GM12878 (cell line): Measurements from ENCODE around the gene HOGA1. TPM values are rescaled to one million over a fixed set of nuclear protein-coding genes. Genes with fewer than 3 reads are reported as not detected.

Experiments
- ATAC-seq: fragments of 200-7000 bp; cut with Tn5 transposase; 3 replicates; pipeline ENCODE4 v1.9.1; 2020; ENCODE audit warnings: mild to moderate bottlenecking, moderate library complexity
- BruUV-seq: library from RNA; stranded (reverse); fragments of 400-500 nt; replicated peaks from 2 replicates; lab custom pipeline; 2021; lab: Mats Ljungman, UMichigan
- CTCF ChIA-PET: fragments of 300-600 bp; sonication (Branson Sonifier 250); formaldehyde crosslinking; extraction: SDS; loops from one replicate; lab custom pipeline; 2021; ENCODE audit warnings: inconsistent platforms; lab: Yijun Ruan, JAX
- POLR2A ChIA-PET: fragments of 350-600 bp; formaldehyde crosslinking; extraction: SDS; loops from one replicate; lab custom pipeline; 2021; ENCODE audit warnings: inconsistent platforms; lab: Charles Lee
- RAD21 ChIA-PET: fragments of 300-600 bp; sonication (Branson Sonifier 250); formaldehyde crosslinking; loops from one replicate; lab custom pipeline; 2023; ENCODE audit warnings: antibody characterized with exemption; ENCODE audit not compliant: unreplicated experiment; lab: Charles Lee
- SMC1A ChIA-PET: fragments of 300-600 bp; sonication (Branson Sonifier 250); formaldehyde crosslinking; loops from one replicate; lab custom pipeline; 2023; ENCODE audit not compliant: unreplicated experiment, uncharacterized antibody; lab: Charles Lee
- DNase-seq: peaks from one replicate; pipeline ENCODE4 v3.0.0-alpha.2; 2011; ENCODE audit warnings: low read depth, low spot score
- FAIRE-seq: peaks from 3 replicates; lab custom pipeline; 2011; peaks lifted over from hg19 to GRCh38; lab: Jason Lieb, UNC
- H2AFZ ChIP-seq: 2 replicates; pipeline ENCODE4 v1.6.0; 2011; ENCODE audit warnings: low read depth, low read length, control low read depth; ENCODE audit not compliant: control insufficient read depth
- H3K27ac ChIP-seq: 2 replicates; pipeline ENCODE4 v1.5.1; 2011; ENCODE audit warnings: control low read depth; ENCODE audit not compliant: control insufficient read depth, insufficient read depth
- H3K27me3 ChIP-seq, 2 experiments: replicated peaks in 1 of 2; 2 replicates each; pipeline versions ENCODE4 v1.6.0 to v1.6.1; 2011; ENCODE audit warnings: low read length in 1 of 2; ENCODE audit not compliant: control insufficient read depth in 2 of 2, insufficient read depth in 2 of 2
- H3K36me3 ChIP-seq, 2 experiments: 2 replicates each; pipeline ENCODE4 v1.5.1; 2011; ENCODE audit warnings: low read length in 1 of 2; ENCODE audit not compliant: control insufficient read depth in 2 of 2, insufficient read depth in 2 of 2
- H3K4me1 ChIP-seq: 2 replicates; pipeline ENCODE4 v1.6.1; 2011; ENCODE audit warnings: mild to moderate bottlenecking, low read length, moderate library complexity, mixed read lengths; ENCODE audit not compliant: control insufficient read depth, insufficient read depth
- H3K4me2 ChIP-seq: 2 replicates; pipeline ENCODE4 v1.6.0; 2011; ENCODE audit warnings: control low read depth; ENCODE audit not compliant: control insufficient read depth, insufficient read depth
- H3K4me3 ChIP-seq: fragments of 200-600 bp; sonication (generic); 2 replicates; pipeline ENCODE4 v1.5.1; 2016
- H3K79me2 ChIP-seq: 2 replicates; pipeline ENCODE4 v1.6.0; 2011; ENCODE audit warnings: low read length; ENCODE audit not compliant: control insufficient read depth, insufficient read depth
- H3K9ac ChIP-seq: 2 replicates; pipeline ENCODE4 v1.8.0; 2011; ENCODE audit warnings: low read length, control low read depth, mixed read lengths; ENCODE audit not compliant: control insufficient read depth, insufficient read depth
- H3K9me3 ChIP-seq: replicated peaks from 3 replicates; pipeline ENCODE4 v1.5.1; 2011; ENCODE audit warnings: mild to moderate bottlenecking, low read length; ENCODE audit not compliant: control insufficient read depth, insufficient read depth
- H4K20me1 ChIP-seq: 2 replicates; pipeline ENCODE4 v1.6.0; 2011; ENCODE audit not compliant: control insufficient read depth, insufficient read depth
- BHLHE40 ChIP-seq, 2 experiments: fragments of 450-650 bp in 1 of 2; IDR thresholded peaks; 2 replicates each; pipeline ENCODE4 v1.6.1; 2011 to 2017; ENCODE audit warnings: low read depth in 2 of 2, borderline replicate concordance in 1 of 2, improper control_type of control experiment in 1 of 2, low read length in 1 of 2, mild to moderate bottlenecking in 1 of 2
- MLLT1 ChIP-seq: fragments of 450-650 bp; IDR thresholded peaks from 2 replicates; pipeline ENCODE4 v1.6.1; 2016; ENCODE audit warnings: mild to moderate bottlenecking
- ZNF217 ChIP-seq: fragments of 450-650 bp; IDR thresholded peaks from 2 replicates; pipeline ENCODE4 v1.6.1; 2017; ENCODE audit warnings: antibody characterized with exemption, mild to moderate bottlenecking
- WGBS: methylation state at CpG from one replicate; pipeline ENCODE4 v1.1.6; 2016; ENCODE audit warnings: low lambda C conversion rate; ENCODE audit not compliant: insufficient replicate concordance, insufficient coverage; ENCODE audit errors: missing lambda C conversion rate; 5-methylcytosine and 5-hydroxymethylcytosine counted together
- in situ Hi-C: fragments of 300-500 bp; cut with MboI; formaldehyde crosslinking; loops from 9 replicates; pipeline ENCODE4 v1.14.3; 2018; ENCODE audit warnings: mixed read lengths
- intact Hi-C: fragments of 100-400 bp; cut with micrococcal nuclease; formaldehyde crosslinking; loops from one replicate; pipeline ENCODE4 v1.14.2; 2022; ENCODE audit not compliant: unreplicated experiment
- polyA plus RNA-seq, 11 experiments: library from polyadenylated mRNA; depleted of rRNA in 4 of 11; unstranded in 6 of 11; stranded (reverse) in 5 of 11; fragments of >200 nt; fragmentation: Nextera tagmentation in 4 of 11; fragmentation: Illumina TruSeq in 1 of 11; extraction: Ambion mirVana in 4 of 11; extraction: Trizol in 1 of 11; gene quantifications; 1 replicate in 1 of 11; 2 replicates in 10 of 11; pipeline versions ENCODE4 v1.2.1 to v1.2.3, GENCODE V29; 2011 to 2016; ENCODE audit warnings: inconsistent platforms in 2 of 11, missing spikeins in 2 of 11, low read depth in 1 of 11
- total RNA-seq, 4 experiments: library from RNA; depleted of rRNA in 3 of 4; stranded (reverse); fragments of >200 nt in 3 of 4; fragmentation: Illumina TruSeq in 1 of 4; extraction: Trizol in 1 of 4; gene quantifications; 2 replicates each; pipeline versions ENCODE4 v1.2.1 to v1.2.3, GENCODE V29; 2013 to 2021

HOGA1 gene
- total and polyA plus RNA-seq, 10 of the 15 experiments (the other 5 are each of a cell fraction or from before 2014, with no cell fraction given) = 0.01 to 0.19 (median 0.06) TPM; not detected in 6

- no peaks in the 10 kb centered on the region for H3K9me3 ChIP-seq
- no peaks in the 10 kb centered on the region for H3K36me3 ChIP-seq
- FAIRE-seq = no peak
- no peak overlapping the region for H3K4me2 ChIP-seq
- no peaks in the 10 kb centered on the region; a peak in 1 of 4 replicates for H3K27me3 ChIP-seq
- 56% methylated on average over 14 of the region's 14 CpGs for WGBS
- H3K4me3 ChIP-seq = no peak overlapping the region
- BruUV-seq = no TSS peak
- H2AFZ ChIP-seq = no peak overlapping the region
- no peak for DNase-seq
- CTCF ChIA-PET = interaction anchor here (0.7 to 1.6 kb wide), 3 partner anchors 12 to 64 kb away, joined by 3 read pairs; partner anchors contain the start of gene ANKRD2
- no peaks in the 10 kb centered on the region for H3K4me1 ChIP-seq
- H4K20me1 ChIP-seq = no peaks in the 10 kb centered on the region
- TF ChIP-seq BHLHE40 (IDR thresholded peaks at IDR 0.05; ENCODE audit: borderline replicate concordance in 1 of 2, low read depth in 2 of 2, low read length in 1 of 2) = no peak
- no peak for TF ChIP-seq ZNF217
- TF ChIP-seq MLLT1 = no peak
- POLR2A ChIA-PET = interaction anchor here (0.5 kb wide), 1 partner anchor 116 kb away, joined by 6 read pairs; no protein-coding TSS in a partner anchor
- no peak overlapping the region for H3K9ac ChIP-seq
- RAD21 ChIA-PET = no interaction called here
- H3K79me2 ChIP-seq = no peaks in the 10 kb centered on the region
- intact Hi-C loops (no loop called here), in situ Hi-C loops (no loop called here)
- SMC1A ChIA-PET = no interaction called here
- H3K27ac ChIP-seq = no peak overlapping the region
- ATAC-seq = no peak
Measured at GRCh38 chr10:97540669-97541500, 43.3 kb upstream of the HOGA1 start.
